H1 (cell line): ENCODE measurements around the gene WNT11.

Experiments
- SIN3A ChIP-seq, 2 experiments: IDR thresholded peaks in 1 of 2; conservative IDR thresholded peaks in 1 of 2; 2 replicates each; pipeline ENCODE4 v1.6.1; 2011 to 2012; ENCODE audit warnings: low read length in 2 of 2, improper control_type of control experiment in 1 of 2, low read depth in 1 of 2, mild to moderate bottlenecking in 1 of 2
- TF ChIP-seq, protein P1 (sequence below), 3 experiments: IDR thresholded peaks; 1 replicate in 2 of 3; 2 replicates in 1 of 3; pipeline versions ENCODE4 v1.5.1 to v1.6.1; 2011; ENCODE audit warnings: low read length in 3 of 3, mild to moderate bottlenecking in 3 of 3, inconsistent platforms in 2 of 3, low read depth in 1 of 3, moderate library complexity in 1 of 3; ENCODE audit not compliant: insufficient read depth in 1 of 3; ENCODE audit errors: control extremely low read depth in 1 of 3

DNA sequence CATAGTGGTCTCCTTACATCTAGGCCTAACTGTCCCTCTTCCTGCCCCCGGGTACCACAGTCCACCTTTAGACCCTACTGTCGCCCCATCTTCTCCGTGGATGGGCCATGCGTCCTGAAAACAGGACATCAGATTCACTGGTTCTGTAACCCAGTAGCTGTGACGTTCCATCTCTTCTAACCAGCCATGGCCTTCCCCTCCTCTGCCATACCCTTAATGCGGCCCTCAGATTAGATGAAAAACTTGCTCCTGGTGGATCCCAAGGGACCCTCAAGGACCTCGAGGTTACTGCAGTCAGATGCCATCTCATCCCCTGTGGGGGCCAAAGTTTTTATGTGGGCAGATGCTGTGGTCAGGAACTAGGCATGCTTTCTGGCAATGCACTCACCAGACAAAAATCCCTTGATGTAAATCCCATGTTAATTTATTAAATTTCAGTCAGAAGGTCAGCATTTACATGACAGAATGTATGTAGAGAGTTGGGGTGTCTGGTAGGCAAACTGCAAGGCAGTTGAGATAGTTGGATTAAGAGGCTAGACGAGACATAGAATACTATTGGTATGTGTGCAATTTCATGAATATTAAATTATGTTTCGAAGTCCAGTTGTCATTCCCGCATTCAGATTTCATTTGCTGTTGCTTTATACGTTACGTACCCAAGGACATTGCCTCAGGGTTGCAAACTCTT is 64.3 kb downstream of the WNT11 start:
- TF ChIP-seq, protein P1, sequence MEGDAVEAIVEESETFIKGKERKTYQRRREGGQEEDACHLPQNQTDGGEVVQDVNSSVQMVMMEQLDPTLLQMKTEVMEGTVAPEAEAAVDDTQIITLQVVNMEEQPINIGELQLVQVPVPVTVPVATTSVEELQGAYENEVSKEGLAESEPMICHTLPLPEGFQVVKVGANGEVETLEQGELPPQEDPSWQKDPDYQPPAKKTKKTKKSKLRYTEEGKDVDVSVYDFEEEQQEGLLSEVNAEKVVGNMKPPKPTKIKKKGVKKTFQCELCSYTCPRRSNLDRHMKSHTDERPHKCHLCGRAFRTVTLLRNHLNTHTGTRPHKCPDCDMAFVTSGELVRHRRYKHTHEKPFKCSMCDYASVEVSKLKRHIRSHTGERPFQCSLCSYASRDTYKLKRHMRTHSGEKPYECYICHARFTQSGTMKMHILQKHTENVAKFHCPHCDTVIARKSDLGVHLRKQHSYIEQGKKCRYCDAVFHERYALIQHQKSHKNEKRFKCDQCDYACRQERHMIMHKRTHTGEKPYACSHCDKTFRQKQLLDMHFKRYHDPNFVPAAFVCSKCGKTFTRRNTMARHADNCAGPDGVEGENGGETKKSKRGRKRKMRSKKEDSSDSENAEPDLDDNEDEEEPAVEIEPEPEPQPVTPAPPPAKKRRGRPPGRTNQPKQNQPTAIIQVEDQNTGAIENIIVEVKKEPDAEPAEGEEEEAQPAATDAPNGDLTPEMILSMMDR (IDR thresholded peaks at IDR 0.05; ENCODE audit: control extremely low read depth in 1 of 3, insufficient read depth in 1 of 3, low read depth in 1 of 3, low read length in 3 of 3): no peak
- TF ChIP-seq SIN3A (conservative IDR thresholded peaks at IDR 0.05 in 1 of 2, IDR thresholded peaks at IDR 0.05 in 1 of 2; ENCODE audit: low read depth in 1 of 2, low read length in 2 of 2): no peak
